Osteoblast (primary cell): ENCODE measurements around the gene CD2. TPM values are rescaled to one million over a fixed set of nuclear protein-coding genes. Genes with fewer than 3 reads are reported as not detected.

Experiments
- DNase-seq: peaks from one replicate; pipeline ENCODE4 v3.0.0; 2011; ENCODE audit warnings: low spot score, mixed read lengths; ENCODE audit not compliant: insufficient read length; ENCODE audit errors: missing footprints
- H2AFZ ChIP-seq: 2 replicates; pipeline ENCODE4 v1.6.0; 2011; ENCODE audit warnings: mild to moderate bottlenecking, low read length
- H3K27ac ChIP-seq: 2 replicates; pipeline ENCODE4 v1.5.1; 2011; ENCODE audit warnings: mild to moderate bottlenecking, low read depth, low read length, moderate library complexity
- H3K27me3 ChIP-seq: 2 replicates; pipeline ENCODE4 v1.6.0; 2012; ENCODE audit warnings: mild to moderate bottlenecking, control low read depth, inconsistent platforms, low read length, moderate library complexity; ENCODE audit not compliant: insufficient read depth
- H3K36me3 ChIP-seq: 2 replicates; pipeline ENCODE4 v1.5.1; 2011; ENCODE audit warnings: mild to moderate bottlenecking, low read length, control low read depth, moderate library complexity; ENCODE audit not compliant: insufficient read depth
- H3K4me1 ChIP-seq: 2 replicates; pipeline ENCODE4 v1.5.1; 2011; ENCODE audit warnings: mild to moderate bottlenecking, low read length, control low read depth, moderate library complexity; ENCODE audit not compliant: insufficient read depth
- H3K4me2 ChIP-seq: 2 replicates; pipeline ENCODE4 v1.6.0; 2011; ENCODE audit warnings: mild to moderate bottlenecking, low read length; ENCODE audit not compliant: insufficient read depth
- H3K4me3 ChIP-seq: fragments of 200-600 bp; sonication (generic); 3 replicates; pipeline ENCODE4 v1.5.1; 2012; ENCODE audit warnings: mild to moderate bottlenecking, low read length, inconsistent platforms; ENCODE audit not compliant: insufficient read depth
- H3K79me2 ChIP-seq: 2 replicates; pipeline ENCODE4 v1.6.0; 2012; ENCODE audit warnings: mild to moderate bottlenecking, low read length, control low read depth, inconsistent platforms; ENCODE audit not compliant: insufficient read depth
- H3K9me3 ChIP-seq: 2 replicates; pipeline ENCODE4 v1.5.1; 2011; ENCODE audit warnings: low read depth, low read length, control low read depth
- H4K20me1 ChIP-seq: 2 replicates; pipeline ENCODE4 v1.6.0; 2012; ENCODE audit warnings: mild to moderate bottlenecking, low read length, control low read depth; ENCODE audit not compliant: insufficient read depth
- total RNA-seq: library from RNA; depleted of rRNA; stranded (reverse); fragments of >200 nt; gene quantifications from 2 replicates; pipeline ENCODE4 v1.2.3, GENCODE V29; 2012
- TF ChIP-seq, protein P1 (sequence below): IDR thresholded peaks from 2 replicates; pipeline ENCODE4 v1.5.1; 2011; ENCODE audit warnings: mild to moderate bottlenecking, low read depth, low read length, moderate library complexity; ENCODE audit errors: extremely low read depth

The CD2 gene
- total RNA-seq, 1 donor, result not detected

GRCh38 chr1:116762781-116763115, 8.5 kb downstream of the CD2 start:
- Histone ChIP-seq H2AFZ (no peak overlapping the region), H3K36me3 (no peaks in the 10 kb centered on the region), H3K4me1 (no peaks in the 10 kb centered on the region), H3K9me3 (no peaks in the 10 kb centered on the region), H3K4me3 (no peak overlapping the region), H3K4me2 (no peak overlapping the region), H4K20me1 (no peaks in the 10 kb centered on the region), H3K27me3 (peaks cover 3% of the 10 kb centered on the region), H3K27ac (no peak overlapping the region), H3K79me2 (no peaks in the 10 kb centered on the region)
- TF ChIP-seq, protein P1, sequence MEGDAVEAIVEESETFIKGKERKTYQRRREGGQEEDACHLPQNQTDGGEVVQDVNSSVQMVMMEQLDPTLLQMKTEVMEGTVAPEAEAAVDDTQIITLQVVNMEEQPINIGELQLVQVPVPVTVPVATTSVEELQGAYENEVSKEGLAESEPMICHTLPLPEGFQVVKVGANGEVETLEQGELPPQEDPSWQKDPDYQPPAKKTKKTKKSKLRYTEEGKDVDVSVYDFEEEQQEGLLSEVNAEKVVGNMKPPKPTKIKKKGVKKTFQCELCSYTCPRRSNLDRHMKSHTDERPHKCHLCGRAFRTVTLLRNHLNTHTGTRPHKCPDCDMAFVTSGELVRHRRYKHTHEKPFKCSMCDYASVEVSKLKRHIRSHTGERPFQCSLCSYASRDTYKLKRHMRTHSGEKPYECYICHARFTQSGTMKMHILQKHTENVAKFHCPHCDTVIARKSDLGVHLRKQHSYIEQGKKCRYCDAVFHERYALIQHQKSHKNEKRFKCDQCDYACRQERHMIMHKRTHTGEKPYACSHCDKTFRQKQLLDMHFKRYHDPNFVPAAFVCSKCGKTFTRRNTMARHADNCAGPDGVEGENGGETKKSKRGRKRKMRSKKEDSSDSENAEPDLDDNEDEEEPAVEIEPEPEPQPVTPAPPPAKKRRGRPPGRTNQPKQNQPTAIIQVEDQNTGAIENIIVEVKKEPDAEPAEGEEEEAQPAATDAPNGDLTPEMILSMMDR, result no peak
- DNase-seq, result no peak

DNA sequence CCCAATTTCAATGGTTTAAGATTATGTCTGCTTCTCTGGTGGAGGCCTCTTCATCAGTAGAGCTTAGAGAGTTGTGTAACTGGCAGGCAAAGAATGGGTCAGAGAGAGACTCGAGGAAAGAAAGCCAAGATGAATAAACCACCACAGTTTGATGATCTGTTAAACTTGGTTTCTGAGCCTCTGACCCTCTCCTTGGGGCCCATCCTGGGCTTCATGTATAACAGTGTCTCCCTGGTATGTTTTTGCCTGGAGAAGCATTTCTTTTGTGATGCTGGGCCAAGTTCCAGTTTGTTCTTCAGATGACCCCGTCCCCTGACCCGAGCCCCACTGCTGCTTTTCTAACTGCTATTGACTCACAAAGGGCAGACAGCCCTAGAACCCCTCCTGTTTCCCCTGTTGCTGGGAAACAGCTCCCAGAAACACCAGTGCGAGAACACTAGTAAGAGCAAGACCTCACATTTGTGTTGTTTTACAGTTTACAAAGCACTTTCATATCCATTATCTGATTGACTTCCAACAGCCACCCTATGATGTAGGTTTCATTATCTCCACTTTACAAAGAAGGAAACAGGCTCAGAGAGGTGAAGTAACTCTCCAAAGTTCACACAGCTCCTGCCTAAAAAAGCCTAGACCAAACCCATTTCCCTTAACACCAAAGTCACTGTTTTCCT, 9.0 kb downstream of the CD2 start:
- H4K20me1 ChIP-seq, result no peaks in the 10 kb centered on the region
- no peak overlapping the region for H2AFZ ChIP-seq
- no peak overlapping the region for H3K4me3 ChIP-seq
- TF ChIP-seq, protein P1, result no peak
- DNase-seq, result no peak
- H3K4me1 ChIP-seq, result no peaks in the 10 kb centered on the region
- peaks cover 3% of the 10 kb centered on the region for H3K27me3 ChIP-seq
- no peaks in the 10 kb centered on the region for H3K9me3 ChIP-seq
- no peaks in the 10 kb centered on the region for H3K79me2 ChIP-seq
- H3K27ac ChIP-seq, result no peak overlapping the region
- no peaks in the 10 kb centered on the region for H3K36me3 ChIP-seq
- no peak overlapping the region for H3K4me2 ChIP-seq

DNA sequence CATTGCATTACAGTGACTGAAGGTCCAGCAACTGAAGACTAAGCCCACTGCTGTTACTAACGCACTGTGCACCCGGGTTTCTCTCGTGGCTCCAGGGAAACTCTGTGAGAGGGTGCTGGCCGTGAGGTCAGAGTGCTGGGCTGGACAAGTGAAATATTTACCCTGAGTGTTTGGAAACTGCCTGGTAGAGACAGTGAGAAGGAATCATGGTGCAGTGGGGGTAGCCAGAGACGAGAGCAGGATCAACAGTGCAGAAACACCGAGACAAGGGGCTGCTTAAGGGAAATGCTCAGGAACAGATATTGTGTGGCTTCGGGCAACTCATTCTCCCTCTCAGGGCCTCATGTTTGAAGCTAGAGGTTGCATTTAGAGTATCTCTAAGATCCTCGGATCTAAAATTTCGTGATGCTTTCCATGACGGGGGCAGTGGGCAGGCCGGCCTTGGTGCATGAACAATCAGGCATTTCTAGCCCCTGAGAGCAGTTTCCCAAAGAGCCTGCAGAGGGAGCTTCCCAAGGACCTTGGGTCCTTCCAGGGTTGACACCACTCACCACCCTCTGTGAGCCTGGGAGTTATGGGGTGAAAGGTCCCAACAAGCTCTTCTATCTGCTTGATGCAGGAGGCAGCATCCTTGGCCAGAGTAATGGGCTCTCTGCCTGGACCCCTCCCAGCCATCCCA, 9.7 kb downstream of the CD2 start:
- no peak overlapping the region for H3K4me3 ChIP-seq
- no peaks in the 10 kb centered on the region for H3K36me3 ChIP-seq
- no peaks in the 10 kb centered on the region for H4K20me1 ChIP-seq
- DNase-seq, result peak; percentile 77
- H3K4me2 ChIP-seq, result no peak overlapping the region
- peaks cover 5% of the 10 kb centered on the region for H3K27me3 ChIP-seq
- no peaks in the 10 kb centered on the region for H3K4me1 ChIP-seq
- TF ChIP-seq, protein P1, result peak; percentile 55
- H3K27ac ChIP-seq, result no peak overlapping the region
- no peak overlapping the region for H2AFZ ChIP-seq
- H3K9me3 ChIP-seq, result no peaks in the 10 kb centered on the region
- H3K79me2 ChIP-seq, result no peaks in the 10 kb centered on the region

DNA sequence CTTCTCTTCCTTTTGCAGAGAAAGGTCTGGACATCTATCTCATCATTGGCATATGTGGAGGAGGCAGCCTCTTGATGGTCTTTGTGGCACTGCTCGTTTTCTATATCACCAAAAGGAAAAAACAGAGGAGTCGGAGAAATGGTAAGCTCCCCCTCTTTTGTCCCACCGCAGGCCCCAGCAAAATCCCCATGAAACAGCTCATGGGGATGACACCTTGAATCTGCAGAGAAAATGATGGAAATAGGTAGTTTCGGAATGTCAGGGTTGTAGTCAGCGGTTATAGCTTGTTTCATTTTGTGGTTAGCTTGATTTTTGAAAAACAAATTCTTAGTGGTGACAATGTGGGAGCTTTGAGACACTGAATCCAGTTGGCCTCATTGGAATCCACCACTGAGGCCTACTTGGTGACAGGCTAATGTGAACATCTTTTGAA, 10.3 kb downstream of the CD2 start:
- Histone ChIP-seq H3K4me2 (no peak overlapping the region), H2AFZ (no peak overlapping the region), H3K27me3 (peaks cover 10% of the 10 kb centered on the region), H3K9me3 (no peaks in the 10 kb centered on the region), H3K79me2 (no peaks in the 10 kb centered on the region), H4K20me1 (no peaks in the 10 kb centered on the region), H3K4me3 (no peak overlapping the region), H3K27ac (no peak overlapping the region), H3K4me1 (no peaks in the 10 kb centered on the region), H3K36me3 (no peaks in the 10 kb centered on the region)
- TF ChIP-seq, protein P1, result no peak
- no peak for DNase-seq
